Gastroesophageal sphincter (tissue), 3 donors: ENCODE results near the gene HSF5.

Experiments
- CTCF ChIP-seq, 4 experiments: fragments of 200-600 bp in 2 of 4; fragments of 450-650 bp in 2 of 4; sonication (generic) in 1 of 4; IDR thresholded peaks; one replicate each; pipeline ENCODE4 v1.5.1; 2017 to 2019; ENCODE audit warnings: antibody characterized with exemption in 4 of 4, mild to moderate bottlenecking in 2 of 4, moderate library complexity in 2 of 4
- EP300 ChIP-seq: sonication (generic); formaldehyde crosslinking; IDR thresholded peaks from one replicate; pipeline ENCODE4 v1.6.1; 2017; ENCODE audit warnings: antibody characterized with exemption, mild to moderate bottlenecking
- POLR2A ChIP-seq, 2 donors: fragments of 450-650 bp; IDR thresholded peaks; one replicate each; pipeline ENCODE4 v1.6.1; 2017; ENCODE audit warnings: antibody characterized with exemption in 2 of 2, mild to moderate bottlenecking in 2 of 2, moderate library complexity in 1 of 2
- POLR2AphosphoS5 ChIP-seq: sonication (generic); formaldehyde crosslinking; IDR thresholded peaks from one replicate; pipeline ENCODE4 v1.6.1; 2017; ENCODE audit warnings: antibody characterized with exemption

- TF ChIP-seq CTCF (IDR thresholded peaks at IDR 0.05) (no peak), POLR2A (IDR thresholded peaks at IDR 0.05) (peak; percentile 13 to 18), EP300 (no peak), POLR2AphosphoS5 (no peak)
Measured at GRCh38 chr17:58513965-58514769, 26.0 kb upstream of the HSF5 start, which contains the start of gene MTMR4.
